Activated CD4-positive, alpha-beta T cell treated with anti-CD3 and anti-CD28 coated beads for 24 hours (primary cell): Measurements from ENCODE around the gene COQ2.

Source experiments
- DNase-seq, 2 donors: peaks; one replicate each; pipeline ENCODE4 v3.0.0-alpha.2; 2020; ENCODE audit warnings: low read depth in 2 of 2

COQ2 gene

GRCh38 chr4:83216959-83217683, 67.5 kb downstream of the COQ2 start:
- DNase-seq = no peak

GRCh38 chr4:83214079-83214478, 70.5 kb downstream of the COQ2 start:
- DNase-seq = no peak
